Parathyroid adenoma (tissue), 2 donors: ENCODE data around the gene PLEKHG5.
"Not testable (repeated sequence)": the region's sequence is repeated elsewhere in the genome, so short reads cannot be mapped to it uniquely, and the experiment has no call there.

Experiments used
- H2AFZ ChIP-seq: fragments of 300-600 bp; sonication (generic); one replicate; pipeline ENCODE4 v1.7.0; 2017; ENCODE audit warnings: antibody characterized with exemption, mild to moderate bottlenecking
- H3K27ac ChIP-seq: fragments of 300-600 bp; sonication (generic); one replicate; pipeline ENCODE4 v1.7.0; 2017
- H3K27me3 ChIP-seq: fragments of 300-600 bp; sonication (generic); one replicate; pipeline ENCODE4 v1.7.0; 2017; ENCODE audit warnings: low read length; ENCODE audit not compliant: control insufficient read depth, insufficient read depth
- H3K36me3 ChIP-seq: fragments of 300-600 bp; sonication (generic); one replicate; pipeline ENCODE4 v1.7.0; 2017; ENCODE audit warnings: low read length; ENCODE audit not compliant: control insufficient read depth, insufficient read depth
- H3K4me1 ChIP-seq: fragments of 300-600 bp; sonication (generic); one replicate; pipeline ENCODE4 v1.7.0; 2017; ENCODE audit warnings: control low read depth
- H3K4me2 ChIP-seq: fragments of 300-600 bp; sonication (generic); one replicate; pipeline ENCODE4 v1.7.0; 2017; ENCODE audit warnings: low read length
- H3K4me3 ChIP-seq: fragments of 300-600 bp; sonication (generic); one replicate; pipeline ENCODE4 v1.7.0; 2017; ENCODE audit warnings: low read depth, low read length
- H3K79me2 ChIP-seq: fragments of 300-600 bp; sonication (generic); one replicate; pipeline ENCODE4 v1.7.0; 2017; ENCODE audit warnings: control low read depth
- H3K9ac ChIP-seq: fragments of 300-600 bp; sonication (generic); one replicate; pipeline ENCODE4 v1.7.0; 2017; ENCODE audit warnings: mild to moderate bottlenecking
- H3K9me3 ChIP-seq: fragments of 300-600 bp; sonication (generic); one replicate; pipeline ENCODE4 v1.7.0; 2017; ENCODE audit warnings: low read length; ENCODE audit not compliant: control insufficient read depth
- TF ChIP-seq, protein P1 (sequence below): fragments of 300-600 bp; sonication (generic); IDR thresholded peaks from one replicate; pipeline ENCODE4 v1.7.0; 2017; ENCODE audit warnings: antibody characterized with exemption, mild to moderate bottlenecking
- donor health status: primary hyperparathyroidism.

Gene PLEKHG5

DNA sequence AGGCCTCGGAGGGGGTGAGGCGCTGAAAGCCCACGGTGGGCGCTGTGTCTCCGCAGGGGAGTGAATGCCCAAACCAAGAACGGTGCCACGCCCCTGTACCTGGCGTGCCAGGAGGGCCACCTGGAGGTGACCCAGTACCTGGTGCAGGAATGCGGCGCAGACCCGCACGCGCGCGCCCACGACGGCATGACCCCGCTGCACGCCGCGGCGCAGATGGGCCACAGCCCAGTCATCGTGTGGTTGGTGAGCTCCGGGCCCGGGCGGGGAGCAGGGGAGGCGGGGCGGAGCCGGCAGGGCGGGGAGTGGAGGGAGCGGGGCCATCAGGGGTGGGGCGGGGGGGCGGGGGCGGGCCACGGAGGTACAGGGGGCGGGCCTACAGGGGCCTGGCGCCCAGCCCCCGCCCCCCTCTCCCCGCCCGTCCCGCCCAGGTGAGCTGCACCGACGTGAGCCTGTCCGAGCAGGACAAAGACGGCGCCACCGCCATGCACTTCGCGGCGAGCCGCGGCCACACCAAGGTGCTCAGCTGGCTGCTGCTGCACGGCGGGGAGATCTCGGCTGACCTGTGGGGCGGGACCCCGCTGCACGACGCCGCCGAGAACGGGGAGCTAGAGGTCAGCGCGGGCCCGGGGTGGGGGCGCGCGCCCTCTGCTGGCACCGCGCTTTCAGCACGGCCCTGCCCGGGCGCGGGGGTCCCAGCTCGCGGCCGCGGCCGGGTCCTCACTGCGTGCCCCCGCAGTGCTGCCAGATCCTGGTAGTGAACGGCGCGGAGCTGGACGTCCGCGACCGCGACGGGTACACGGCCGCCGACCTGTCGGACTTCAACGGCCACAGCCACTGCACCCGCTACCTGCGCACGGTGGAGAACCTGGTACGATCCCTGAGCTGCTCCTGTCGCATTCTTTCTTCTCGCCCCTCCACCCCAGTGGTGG lies 51.0 kb downstream of the PLEKHG5 start:
- TF ChIP-seq, protein P1, sequence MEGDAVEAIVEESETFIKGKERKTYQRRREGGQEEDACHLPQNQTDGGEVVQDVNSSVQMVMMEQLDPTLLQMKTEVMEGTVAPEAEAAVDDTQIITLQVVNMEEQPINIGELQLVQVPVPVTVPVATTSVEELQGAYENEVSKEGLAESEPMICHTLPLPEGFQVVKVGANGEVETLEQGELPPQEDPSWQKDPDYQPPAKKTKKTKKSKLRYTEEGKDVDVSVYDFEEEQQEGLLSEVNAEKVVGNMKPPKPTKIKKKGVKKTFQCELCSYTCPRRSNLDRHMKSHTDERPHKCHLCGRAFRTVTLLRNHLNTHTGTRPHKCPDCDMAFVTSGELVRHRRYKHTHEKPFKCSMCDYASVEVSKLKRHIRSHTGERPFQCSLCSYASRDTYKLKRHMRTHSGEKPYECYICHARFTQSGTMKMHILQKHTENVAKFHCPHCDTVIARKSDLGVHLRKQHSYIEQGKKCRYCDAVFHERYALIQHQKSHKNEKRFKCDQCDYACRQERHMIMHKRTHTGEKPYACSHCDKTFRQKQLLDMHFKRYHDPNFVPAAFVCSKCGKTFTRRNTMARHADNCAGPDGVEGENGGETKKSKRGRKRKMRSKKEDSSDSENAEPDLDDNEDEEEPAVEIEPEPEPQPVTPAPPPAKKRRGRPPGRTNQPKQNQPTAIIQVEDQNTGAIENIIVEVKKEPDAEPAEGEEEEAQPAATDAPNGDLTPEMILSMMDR = peak; percentile 12
- H3K27me3 ChIP-seq = no peaks in the 10 kb centered on the region
- no peak overlapping the region for H3K9ac ChIP-seq
- peaks cover 13% of the 10 kb centered on the region for H3K4me1 ChIP-seq
- H3K9me3 ChIP-seq = no peaks in the 10 kb centered on the region
- H3K4me3 ChIP-seq = no peak overlapping the region
- peak overlapping the region; percentile 4 for H3K4me2 ChIP-seq
- no peak overlapping the region for H2AFZ ChIP-seq
- H3K79me2 ChIP-seq = no peaks in the 10 kb centered on the region
- H3K27ac ChIP-seq = peak overlapping the region; percentile 90
- no peaks in the 10 kb centered on the region for H3K36me3 ChIP-seq

DNA sequence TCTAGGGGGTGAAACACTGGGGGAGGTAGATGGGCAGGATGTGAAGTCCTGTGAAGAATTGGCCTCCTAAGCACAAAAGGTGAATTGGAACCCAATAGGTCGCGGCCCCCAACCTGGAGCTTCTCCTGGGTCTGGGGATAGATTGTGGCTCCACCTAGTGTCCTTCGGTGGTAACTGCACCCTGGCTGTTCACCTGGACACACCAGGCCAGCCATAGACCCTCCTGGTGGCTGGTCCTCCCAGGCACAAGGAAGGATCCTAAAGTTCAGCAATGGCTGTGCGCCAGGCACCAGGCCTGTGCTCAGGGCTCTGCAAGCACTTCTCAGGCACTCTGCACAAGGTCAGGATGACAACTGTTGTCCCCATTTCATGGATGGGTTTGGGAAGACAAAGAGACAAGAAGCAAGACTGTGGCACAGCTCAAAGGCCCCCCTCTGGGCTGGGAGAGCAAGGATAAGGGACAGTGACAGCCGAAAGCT lies 53.4 kb downstream of the PLEKHG5 start:
- Histone ChIP-seq H3K4me1 (peaks cover 13% of the 10 kb centered on the region), H3K9me3 (no peaks in the 10 kb centered on the region), H2AFZ (no peak overlapping the region), H3K27ac (peak overlapping the region; percentile 90), H3K36me3 (no peaks in the 10 kb centered on the region), H3K9ac (no peak overlapping the region), H3K27me3 (no peaks in the 10 kb centered on the region), H3K79me2 (no peaks in the 10 kb centered on the region), H3K4me3 (no peak overlapping the region), H3K4me2 (peak overlapping the region; percentile 31)
- TF ChIP-seq, protein P1 = peak; percentile 87

DNA sequence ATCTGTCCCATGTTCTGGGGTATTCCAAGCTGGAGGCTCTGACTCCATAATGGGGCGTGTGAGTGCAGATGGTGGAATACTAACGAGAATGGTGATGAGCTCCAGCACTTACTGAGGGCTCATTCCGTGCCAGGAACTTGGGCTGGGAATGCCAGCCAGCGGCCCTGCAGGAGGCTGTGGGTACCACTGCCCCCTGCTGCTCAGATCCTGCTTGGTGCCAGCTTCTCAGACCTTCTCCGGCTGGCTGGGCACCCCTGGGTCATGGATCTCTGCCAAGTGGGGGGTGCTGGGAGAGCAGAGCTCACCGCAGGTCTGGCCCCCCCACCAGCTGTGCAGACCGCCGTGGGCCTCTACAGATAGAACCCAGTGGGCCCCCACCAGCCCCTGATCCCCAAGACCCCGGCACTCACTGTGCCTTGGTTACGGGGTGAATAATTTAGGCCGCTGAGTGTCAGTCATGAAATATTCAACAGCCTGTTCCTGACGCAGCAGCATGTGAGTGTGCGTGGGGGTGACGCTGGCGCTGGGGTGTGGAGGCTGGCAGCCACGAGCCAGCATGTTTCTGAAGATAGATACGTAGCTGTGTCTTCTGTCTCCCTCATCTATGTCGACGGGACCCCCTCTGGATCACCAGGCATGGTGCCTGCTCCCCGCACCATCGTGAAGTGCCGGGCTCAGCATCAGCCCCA lies 54.3 kb downstream of the PLEKHG5 start:
- Histone ChIP-seq H2AFZ (peak overlapping the region; percentile 58), H3K4me1 (peaks cover 13% of the 10 kb centered on the region), H3K4me2 (peak overlapping the region; percentile 47), H3K27ac (peak overlapping the region; percentile 90)
- H3K79me2 ChIP-seq, H3K27me3 ChIP-seq, H3K9me3 ChIP-seq, H3K9ac ChIP-seq, H3K4me3 ChIP-seq, H3K36me3 ChIP-seq: not testable (repeated sequence)
- TF ChIP-seq, protein P1 = peak; percentile 51

DNA sequence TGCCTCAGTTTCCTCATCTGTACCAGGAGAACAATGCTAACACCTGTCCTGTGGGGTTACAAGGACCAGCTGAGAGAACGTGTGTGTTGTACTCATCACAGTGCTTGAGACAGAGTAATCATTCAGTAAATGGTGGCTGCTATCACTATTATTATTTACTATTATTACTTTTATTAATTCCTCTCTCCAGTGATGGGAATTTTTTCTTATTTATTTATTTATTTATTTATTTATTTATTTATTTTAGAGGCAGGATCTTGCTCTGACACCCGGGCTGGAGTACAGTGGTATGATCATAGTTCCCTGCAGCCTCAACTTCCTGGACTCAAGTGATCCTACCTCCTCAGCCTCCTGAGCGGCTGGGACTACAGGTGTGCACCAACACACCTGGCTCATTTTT lies 55.2 kb downstream of the PLEKHG5 start:
- H3K4me3 ChIP-seq, H3K9ac ChIP-seq, H2AFZ ChIP-seq, H3K36me3 ChIP-seq, H3K9me3 ChIP-seq, H3K27ac ChIP-seq, H3K79me2 ChIP-seq, H3K4me2 ChIP-seq, H3K27me3 ChIP-seq: not testable (repeated sequence)
- H3K4me1 ChIP-seq = peaks cover 13% of the 10 kb centered on the region

DNA sequence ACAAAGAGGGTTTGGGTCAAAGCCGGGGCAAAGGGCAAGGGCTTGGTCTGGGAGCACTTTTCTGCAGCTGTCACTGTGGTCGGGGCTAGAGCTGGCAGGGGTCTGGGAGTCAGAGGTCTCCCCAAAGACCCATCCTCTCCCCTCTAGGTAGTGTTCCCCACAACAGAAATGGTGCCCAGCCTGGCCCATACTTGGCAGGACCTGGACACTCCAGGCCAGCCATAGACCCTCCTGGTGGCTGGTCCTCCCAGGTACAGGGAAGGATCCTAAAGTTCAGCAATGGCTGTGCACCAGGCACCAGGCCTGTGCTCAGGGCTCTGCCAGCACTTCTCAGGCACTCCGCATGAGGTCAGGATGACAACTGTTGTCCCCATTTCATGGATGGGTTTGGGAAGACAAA lies 55.9 kb downstream of the PLEKHG5 start:
- Histone ChIP-seq H3K36me3 (no peaks in the 10 kb centered on the region), H3K4me1 (peaks cover 13% of the 10 kb centered on the region), H3K9ac (no peak overlapping the region), H3K9me3 (no peaks in the 10 kb centered on the region), H3K27me3 (no peaks in the 10 kb centered on the region), H3K4me3 (no peak overlapping the region), H3K79me2 (no peaks in the 10 kb centered on the region), H2AFZ (no peak overlapping the region), H3K27ac (no peak overlapping the region), H3K4me2 (no peak overlapping the region)
- TF ChIP-seq, protein P1 = no peak
